Central memory CD8-positive, alpha-beta T cell (primary cell): ENCODE data around the gene ABCG8.

Source experiments
- ATAC-seq: fragments of 150-1000 bp; cut with Tn5 transposase; replicated peaks from 2 replicates; pipeline ENCODE4 v1.10.0; 2022; ENCODE audit warnings: mild to moderate bottlenecking, moderate FRiP score, moderate number of reproducible peaks; ENCODE audit not compliant: poor library complexity, severe bottlenecking; ENCODE audit errors: extremely low read depth
- DNase-seq, 2 donors: peaks; one replicate each; pipeline ENCODE4 v3.0.0; 2021; ENCODE audit warnings: low spot score in 2 of 2
- H3K27ac Mint-ChIP-seq: one replicate; pipeline ENCODE4 v1.8.0; 2022; ENCODE audit warnings: low read depth, mild to moderate bottlenecking, moderate library complexity, mixed read lengths
- H3K27me3 Mint-ChIP-seq: one replicate; pipeline ENCODE4 v1.8.0; 2022; ENCODE audit warnings: mixed read lengths
- H3K36me3 Mint-ChIP-seq: one replicate; pipeline ENCODE4 v1.8.0; 2022; ENCODE audit warnings: mild to moderate bottlenecking, moderate library complexity, mixed read lengths; ENCODE audit not compliant: insufficient read depth
- H3K4me1 Mint-ChIP-seq: one replicate; pipeline ENCODE4 v1.8.0; 2022; ENCODE audit warnings: mixed read lengths
- H3K4me3 Mint-ChIP-seq: one replicate; pipeline ENCODE4 v1.8.0; 2022; ENCODE audit warnings: mild to moderate bottlenecking, moderate library complexity, mixed read lengths
- H3K9me3 Mint-ChIP-seq: one replicate; pipeline ENCODE4 v1.8.0; 2022; ENCODE audit warnings: mixed read lengths

The ABCG8 gene

GRCh38 chr2:43838560-43839267, at the start of gene ABCG8, which contains the start of gene ABCG5:
Gene ABCG8 (plus strand): TSS chr2:43838971. CDS start chr2:43839054, 83 bp downstream.
Gene ABCG5 (minus strand): TSS chr2:43838839. CDS start chr2:43838679, 160 bp downstream.
- DNase-seq (no peak), ATAC-seq (no peak)
- H3K27me3 Mint-ChIP-seq = peaks cover 17% of the 10 kb centered on the region
- no peak within 1 kb of the TSS for H3K27ac Mint-ChIP-seq
- no peaks in the 10 kb centered on the region for H3K4me1 Mint-ChIP-seq
- H3K9me3 Mint-ChIP-seq = no peaks in the 10 kb centered on the region
- H3K36me3 Mint-ChIP-seq = no peaks in the 10 kb centered on the region
- H3K4me3 Mint-ChIP-seq = no peak within 1 kb of the TSS

DNA sequence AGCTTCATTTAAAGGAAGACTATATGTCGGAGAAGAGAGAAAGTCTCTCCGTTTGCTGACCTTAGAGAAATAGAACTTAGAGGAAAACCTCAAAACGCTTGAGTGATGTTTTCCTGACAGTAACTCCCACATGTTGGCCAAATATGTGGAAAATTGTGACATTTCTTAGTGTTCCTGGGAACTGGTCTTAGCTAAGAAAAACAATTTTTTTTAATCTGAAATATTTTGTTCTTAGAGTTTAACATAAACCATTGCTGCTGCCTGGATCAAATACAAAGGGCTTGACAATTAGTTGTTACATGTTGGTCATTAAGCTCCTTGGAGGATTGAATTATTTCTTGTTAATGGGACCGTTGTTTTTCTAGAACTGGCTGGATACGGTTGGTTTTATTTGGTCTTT, 48.6 kb upstream of the ABCG8 start:
- ATAC-seq (no peak), DNase-seq (no peak)
- Mint-ChIP-seq H3K9me3 (no peaks in the 10 kb centered on the region), H3K36me3 (peaks cover 5% of the 10 kb centered on the region), H3K4me1 (no peaks in the 10 kb centered on the region), H3K27me3 (no peaks in the 10 kb centered on the region), H3K27ac (no peak overlapping the region), H3K4me3 (no peak overlapping the region)

GRCh38 chr2:43791035-43791765, 47.6 kb upstream of the ABCG8 start:
- H3K36me3 Mint-ChIP-seq = peaks cover 5% of the 10 kb centered on the region
- no peaks in the 10 kb centered on the region for H3K27me3 Mint-ChIP-seq
- no peak overlapping the region for H3K4me3 Mint-ChIP-seq
- no peaks in the 10 kb centered on the region for H3K9me3 Mint-ChIP-seq
- ATAC-seq (no peak), DNase-seq (no peak)
- no peak overlapping the region for H3K27ac Mint-ChIP-seq
- no peaks in the 10 kb centered on the region for H3K4me1 Mint-ChIP-seq

- no peak for ATAC-seq
- Mint-ChIP-seq H3K27me3 (no peaks in the 10 kb centered on the region), H3K4me3 (no peak overlapping the region), H3K9me3 (no peaks in the 10 kb centered on the region), H3K36me3 (peaks cover 5% of the 10 kb centered on the region), H3K27ac (no peak overlapping the region), H3K4me1 (no peaks in the 10 kb centered on the region)
- no peak for DNase-seq
These were observed 46.1 kb upstream of the ABCG8 start for GRCh38 chr2:43792653-43793052.

DNA sequence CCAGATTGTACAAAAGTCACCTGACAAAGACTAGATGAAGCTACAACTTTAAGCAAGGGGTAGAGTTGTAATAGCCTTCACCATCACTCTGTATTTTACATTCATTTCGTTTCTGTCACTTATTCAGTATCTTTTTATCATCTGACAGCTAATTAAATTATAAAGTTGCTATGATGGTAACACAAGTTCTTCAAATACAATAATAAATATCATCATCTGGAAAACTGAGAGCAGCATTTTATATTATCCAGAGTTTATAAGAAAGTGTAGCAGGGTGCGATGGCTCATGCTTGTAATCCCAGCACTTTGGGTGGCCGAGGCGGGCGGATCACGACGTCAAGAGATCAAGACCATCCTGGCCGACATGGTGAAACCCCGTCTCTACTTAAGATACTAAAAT, 43.8 kb upstream of the ABCG8 start:
- Mint-ChIP-seq H3K36me3 (peaks cover 3% of the 10 kb centered on the region), H3K4me3 (no peak overlapping the region), H3K9me3 (no peaks in the 10 kb centered on the region), H3K4me1 (no peaks in the 10 kb centered on the region), H3K27me3 (no peaks in the 10 kb centered on the region), H3K27ac (no peak overlapping the region)
- ATAC-seq = no peak
- no peak for DNase-seq

- DNase-seq (no peak), ATAC-seq (no peak)
- Mint-ChIP-seq H3K27me3 (no peaks in the 10 kb centered on the region), H3K4me3 (no peak overlapping the region), H3K4me1 (no peaks in the 10 kb centered on the region), H3K9me3 (no peaks in the 10 kb centered on the region), H3K36me3 (peaks cover 1% of the 10 kb centered on the region), H3K27ac (no peak overlapping the region)
These were observed 42.6 kb upstream of the ABCG8 start for GRCh38 chr2:43796206-43796605.

DNA sequence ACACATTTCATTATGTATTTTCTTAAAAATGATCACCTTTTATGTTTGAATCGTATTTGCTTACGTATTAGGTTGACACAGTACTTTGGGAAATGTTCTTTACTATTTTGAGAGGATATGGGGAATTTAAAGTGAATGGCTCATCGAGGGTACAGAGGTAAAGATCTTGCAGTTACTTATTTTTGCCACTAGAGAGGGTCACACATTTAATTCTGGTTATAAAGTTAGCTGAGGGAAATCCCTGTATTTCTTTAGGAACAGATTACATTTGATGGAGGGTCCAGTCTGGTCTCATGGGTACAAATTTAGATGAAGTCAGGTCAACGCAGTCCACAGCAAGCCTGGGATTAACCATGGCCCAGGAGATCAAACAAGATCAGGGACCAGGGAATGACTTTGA, 40.5 kb upstream of the ABCG8 start:
- Mint-ChIP-seq H3K9me3 (no peaks in the 10 kb centered on the region), H3K4me1 (no peaks in the 10 kb centered on the region), H3K36me3 (peaks cover 3% of the 10 kb centered on the region), H3K27me3 (no peaks in the 10 kb centered on the region), H3K4me3 (no peak overlapping the region), H3K27ac (no peak overlapping the region)
- ATAC-seq (no peak), DNase-seq (no peak)

GRCh38 chr2:43800894-43801293, 37.9 kb upstream of the ABCG8 start:
- Mint-ChIP-seq H3K36me3 (peaks cover 4% of the 10 kb centered on the region), H3K27ac (no peak overlapping the region), H3K4me1 (no peaks in the 10 kb centered on the region)

DNA sequence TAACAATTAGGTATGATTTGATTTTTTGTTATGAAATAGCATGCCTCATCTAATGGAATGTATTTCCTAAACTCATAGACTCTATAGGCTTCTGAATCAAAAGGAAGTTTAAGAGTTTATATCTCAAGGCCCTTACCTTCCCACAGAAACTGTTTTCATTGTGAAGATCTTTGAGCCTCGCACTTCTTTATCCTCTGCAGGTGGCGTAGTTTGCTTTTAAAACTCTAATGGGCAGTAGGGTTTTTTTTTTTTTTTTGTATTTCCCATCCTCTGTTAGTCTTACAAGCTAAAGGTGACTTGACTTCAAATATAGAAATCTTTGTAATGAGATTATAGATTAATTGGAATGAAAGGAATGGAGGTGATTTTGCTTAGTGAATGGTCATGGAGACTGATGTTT, 36.6 kb upstream of the ABCG8 start:
- H3K27ac Mint-ChIP-seq = no peak overlapping the region
- no peak for DNase-seq
- ATAC-seq = no peak
- no peaks in the 10 kb centered on the region for H3K27me3 Mint-ChIP-seq
- H3K9me3 Mint-ChIP-seq = no peaks in the 10 kb centered on the region
- peaks cover 7% of the 10 kb centered on the region for H3K36me3 Mint-ChIP-seq
- no peaks in the 10 kb centered on the region for H3K4me1 Mint-ChIP-seq
- H3K4me3 Mint-ChIP-seq = no peak overlapping the region

More at GRCh38 chr2:43800894-43801293, 37.9 kb upstream of the ABCG8 start:
- no peak overlapping the region for H3K4me3 Mint-ChIP-seq
- H3K9me3 Mint-ChIP-seq = no peaks in the 10 kb centered on the region
- no peak for ATAC-seq
- no peak for DNase-seq
- no peaks in the 10 kb centered on the region for H3K27me3 Mint-ChIP-seq

DNA sequence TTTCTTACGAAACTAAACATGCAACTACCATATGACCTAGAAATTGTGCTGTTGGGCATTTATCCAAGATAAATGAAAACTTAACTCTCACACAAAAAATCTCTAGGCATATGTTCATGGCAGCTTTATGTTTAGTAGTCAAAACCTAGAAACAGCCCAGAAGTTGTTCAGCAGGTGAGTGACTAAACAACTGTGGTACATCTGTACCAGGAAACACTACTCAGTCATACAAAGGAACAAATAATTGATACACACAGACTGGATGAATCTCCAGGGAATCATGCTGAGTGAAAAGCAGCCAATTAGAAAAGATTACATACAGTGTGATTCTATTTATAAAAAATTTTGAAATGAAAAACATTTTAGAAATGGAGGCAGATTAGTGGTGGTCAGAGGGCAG, 35.7 kb upstream of the ABCG8 start:
- Mint-ChIP-seq H3K27me3 (no peaks in the 10 kb centered on the region), H3K4me3 (no peak overlapping the region), H3K36me3 (peaks cover 8% of the 10 kb centered on the region), H3K4me1 (no peaks in the 10 kb centered on the region), H3K27ac (no peak overlapping the region), H3K9me3 (no peaks in the 10 kb centered on the region)
- no peak for ATAC-seq
- no peak for DNase-seq

GRCh38 chr2:43806719-43807031, 32.1 kb upstream of the ABCG8 start:
- H3K27ac Mint-ChIP-seq = no peak overlapping the region
- DNase-seq = no peak
- H3K36me3 Mint-ChIP-seq = peaks cover 8% of the 10 kb centered on the region

GRCh38 chr2:43810452-43810851, 28.3 kb upstream of the ABCG8 start:
- no peak overlapping the region for H3K27ac Mint-ChIP-seq
- H3K36me3 Mint-ChIP-seq = peaks cover 4% of the 10 kb centered on the region
- no peak for DNase-seq
- H3K27me3 Mint-ChIP-seq = no peaks in the 10 kb centered on the region
- H3K4me1 Mint-ChIP-seq = no peaks in the 10 kb centered on the region
- ATAC-seq = no peak
- H3K9me3 Mint-ChIP-seq = no peaks in the 10 kb centered on the region
- no peak overlapping the region for H3K4me3 Mint-ChIP-seq

More at GRCh38 chr2:43806719-43807031, 32.1 kb upstream of the ABCG8 start:
- Mint-ChIP-seq H3K27me3 (no peaks in the 10 kb centered on the region), H3K9me3 (no peaks in the 10 kb centered on the region), H3K4me1 (no peaks in the 10 kb centered on the region), H3K4me3 (no peak overlapping the region)
- ATAC-seq = no peak

GRCh38 chr2:43810888-43811287, 27.9 kb upstream of the ABCG8 start:
- Mint-ChIP-seq H3K27ac (no peak overlapping the region), H3K36me3 (peaks cover 4% of the 10 kb centered on the region), H3K4me1 (no peaks in the 10 kb centered on the region), H3K27me3 (no peaks in the 10 kb centered on the region), H3K9me3 (no peaks in the 10 kb centered on the region), H3K4me3 (no peak overlapping the region)
- DNase-seq (no peak), ATAC-seq (no peak)
